ENCODE data around the gene CYP2D6.

DNA sequence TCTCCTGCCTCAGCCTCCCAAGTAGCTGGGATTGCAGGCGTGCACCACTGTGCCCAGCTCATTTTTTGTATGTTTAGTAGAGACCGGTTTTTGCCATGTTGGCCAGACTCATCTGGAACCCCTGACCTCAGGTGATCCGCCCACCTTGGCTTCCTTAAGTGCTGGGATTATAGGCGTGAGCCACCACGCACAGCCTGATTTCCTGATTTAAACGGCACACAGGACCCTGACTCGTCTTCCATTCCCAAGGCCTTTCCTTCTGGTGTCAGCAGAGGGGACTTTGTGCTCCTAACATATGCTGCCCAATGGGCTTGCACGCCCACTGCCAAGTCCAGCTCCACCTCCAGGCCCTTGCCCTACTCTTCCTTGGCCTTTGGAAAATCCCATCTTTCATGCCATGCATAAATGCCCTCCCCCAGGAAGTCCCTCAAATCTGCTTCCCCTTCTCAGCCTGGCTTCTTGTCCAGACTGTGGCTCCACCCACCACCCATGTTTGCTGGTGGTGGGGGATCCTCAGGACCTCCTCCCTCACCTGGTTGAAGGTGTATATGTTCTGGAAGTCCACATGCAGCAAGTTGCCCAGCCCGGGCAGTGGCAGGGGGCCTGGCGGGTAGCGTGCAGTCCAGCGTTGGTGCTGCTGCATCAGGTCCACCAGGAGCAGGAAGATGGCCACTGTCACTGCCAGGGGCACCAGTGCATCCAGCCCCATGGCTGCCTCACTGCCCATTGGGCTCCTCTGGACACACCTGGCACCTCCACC lies 23.9 kb upstream of the CYP2D6 start:
- TF ChIP-seq, protein P1, sequence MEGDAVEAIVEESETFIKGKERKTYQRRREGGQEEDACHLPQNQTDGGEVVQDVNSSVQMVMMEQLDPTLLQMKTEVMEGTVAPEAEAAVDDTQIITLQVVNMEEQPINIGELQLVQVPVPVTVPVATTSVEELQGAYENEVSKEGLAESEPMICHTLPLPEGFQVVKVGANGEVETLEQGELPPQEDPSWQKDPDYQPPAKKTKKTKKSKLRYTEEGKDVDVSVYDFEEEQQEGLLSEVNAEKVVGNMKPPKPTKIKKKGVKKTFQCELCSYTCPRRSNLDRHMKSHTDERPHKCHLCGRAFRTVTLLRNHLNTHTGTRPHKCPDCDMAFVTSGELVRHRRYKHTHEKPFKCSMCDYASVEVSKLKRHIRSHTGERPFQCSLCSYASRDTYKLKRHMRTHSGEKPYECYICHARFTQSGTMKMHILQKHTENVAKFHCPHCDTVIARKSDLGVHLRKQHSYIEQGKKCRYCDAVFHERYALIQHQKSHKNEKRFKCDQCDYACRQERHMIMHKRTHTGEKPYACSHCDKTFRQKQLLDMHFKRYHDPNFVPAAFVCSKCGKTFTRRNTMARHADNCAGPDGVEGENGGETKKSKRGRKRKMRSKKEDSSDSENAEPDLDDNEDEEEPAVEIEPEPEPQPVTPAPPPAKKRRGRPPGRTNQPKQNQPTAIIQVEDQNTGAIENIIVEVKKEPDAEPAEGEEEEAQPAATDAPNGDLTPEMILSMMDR (conservative IDR thresholded peaks at IDR 0.05; ENCODE audit: low read depth, low read length), result no peak
- no peak for TF ChIP-seq EZH2 (IDR thresholded peaks at IDR 0.05; ENCODE audit: low read length, unreplicated experiment)
